ENCODE measurements around the gene MRPS17.

Gene MRPS17

DNA sequence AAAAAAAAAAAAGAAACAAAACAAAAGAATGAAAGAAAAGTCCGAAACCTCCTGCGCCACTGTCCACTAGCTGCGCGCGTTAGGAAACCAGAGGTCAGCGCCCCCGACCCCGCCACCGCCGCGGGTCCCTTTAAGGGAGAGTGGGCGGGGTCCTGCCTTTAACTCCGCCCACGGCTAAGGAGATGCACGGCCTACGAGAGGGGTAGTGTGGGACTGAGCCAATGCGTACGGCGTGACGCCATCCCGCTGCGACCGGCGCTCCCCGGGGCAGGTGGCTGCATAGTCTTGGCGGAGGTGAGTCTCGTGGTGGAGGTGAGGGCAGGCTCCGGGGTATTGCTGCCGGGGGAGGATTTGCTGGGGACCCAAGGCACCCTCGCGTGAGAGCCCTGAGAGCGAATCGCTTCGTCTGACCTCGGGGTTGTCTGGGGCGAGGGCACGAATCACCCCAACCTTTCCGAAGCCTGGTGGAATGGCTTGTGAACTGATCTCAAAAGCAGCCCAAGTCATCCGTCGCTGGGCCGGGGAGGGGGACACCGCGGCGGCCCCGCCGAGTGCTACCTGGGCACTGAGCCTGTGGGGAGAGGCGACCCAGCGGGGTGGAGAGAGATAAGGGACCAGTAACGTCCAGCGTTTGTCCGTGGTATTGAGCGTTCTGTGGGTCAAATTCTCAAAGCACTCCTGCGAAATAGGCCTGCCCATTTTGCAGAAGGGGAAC lies at the start of gene MRPS17:
Gene MRPS17, plus strand, starts transcription at position 241 of the 715 bp plus-strand sequence. CDS start 1,319 bp downstream, outside the sequence.
- H3K9me3 ChIP-seq (ENCODE audit: control insufficient read depth, low read length) = no peaks in the 10 kb centered on the region
- H3K36me3 ChIP-seq (ENCODE audit: control insufficient read depth, insufficient read depth, low read length) = no peaks in the 10 kb centered on the region
- no peaks in the 10 kb centered on the region for H3K27me3 ChIP-seq (ENCODE audit: control insufficient read depth, insufficient read depth, low read length)
- H3K4me3 ChIP-seq (ENCODE audit: low read depth, low read length) = peak within 1 kb of the TSS; percentile 95
- no peaks in the 10 kb centered on the region for H3K4me1 ChIP-seq
- H2AFZ ChIP-seq = peak within 1 kb of the TSS; percentile 97
- TF ChIP-seq, protein P1, sequence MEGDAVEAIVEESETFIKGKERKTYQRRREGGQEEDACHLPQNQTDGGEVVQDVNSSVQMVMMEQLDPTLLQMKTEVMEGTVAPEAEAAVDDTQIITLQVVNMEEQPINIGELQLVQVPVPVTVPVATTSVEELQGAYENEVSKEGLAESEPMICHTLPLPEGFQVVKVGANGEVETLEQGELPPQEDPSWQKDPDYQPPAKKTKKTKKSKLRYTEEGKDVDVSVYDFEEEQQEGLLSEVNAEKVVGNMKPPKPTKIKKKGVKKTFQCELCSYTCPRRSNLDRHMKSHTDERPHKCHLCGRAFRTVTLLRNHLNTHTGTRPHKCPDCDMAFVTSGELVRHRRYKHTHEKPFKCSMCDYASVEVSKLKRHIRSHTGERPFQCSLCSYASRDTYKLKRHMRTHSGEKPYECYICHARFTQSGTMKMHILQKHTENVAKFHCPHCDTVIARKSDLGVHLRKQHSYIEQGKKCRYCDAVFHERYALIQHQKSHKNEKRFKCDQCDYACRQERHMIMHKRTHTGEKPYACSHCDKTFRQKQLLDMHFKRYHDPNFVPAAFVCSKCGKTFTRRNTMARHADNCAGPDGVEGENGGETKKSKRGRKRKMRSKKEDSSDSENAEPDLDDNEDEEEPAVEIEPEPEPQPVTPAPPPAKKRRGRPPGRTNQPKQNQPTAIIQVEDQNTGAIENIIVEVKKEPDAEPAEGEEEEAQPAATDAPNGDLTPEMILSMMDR (IDR thresholded peaks at IDR 0.05) = no peak
- no peaks in the 10 kb centered on the region for H3K79me2 ChIP-seq
- H3K27ac ChIP-seq = peak within 1 kb of the TSS; percentile 74
- peak within 1 kb of the TSS; percentile 1 for H3K9ac ChIP-seq
- peak within 1 kb of the TSS; percentile 79 for H3K4me2 ChIP-seq (ENCODE audit: low read length)

DNA sequence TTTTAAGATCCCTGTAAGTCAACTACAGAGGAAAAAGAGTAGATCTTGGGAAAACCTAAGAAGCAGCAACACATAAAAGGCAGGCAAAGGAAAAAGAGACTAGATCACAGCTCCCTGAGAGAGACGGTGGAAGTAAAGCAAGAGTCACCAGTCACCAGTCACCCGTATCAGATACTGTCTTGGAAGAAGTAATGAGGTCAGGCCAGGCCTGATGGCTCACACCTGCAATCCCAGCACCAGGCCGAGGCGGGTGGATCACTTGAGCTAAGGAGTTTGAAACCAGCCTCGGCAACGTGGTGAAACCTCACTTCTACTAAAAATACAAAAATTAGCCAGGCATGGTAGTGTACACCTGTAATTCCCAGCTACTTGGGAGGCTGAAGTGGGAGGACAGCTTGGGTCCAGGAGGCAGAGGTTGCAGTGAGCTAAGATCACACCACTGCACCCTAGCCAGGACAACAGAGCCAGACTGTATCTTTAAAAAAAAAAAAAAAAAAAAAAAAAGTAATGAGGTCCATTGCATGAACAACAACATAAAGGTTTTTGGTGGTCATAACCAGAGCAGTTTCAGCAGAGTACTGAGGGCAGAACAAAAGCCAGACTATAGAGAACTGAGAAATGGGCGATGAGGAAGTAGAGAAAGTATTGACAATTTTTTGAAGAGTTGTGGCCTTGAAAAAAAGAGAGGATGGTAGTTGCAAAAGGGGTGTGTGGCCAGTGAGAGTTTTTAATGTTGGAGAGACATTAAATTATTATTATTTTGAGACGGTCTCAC lies 47.5 kb upstream of the MRPS17 start:
- Histone ChIP-seq H2AFZ (no peak overlapping the region), H3K4me1 (no peaks in the 10 kb centered on the region)
- TF ChIP-seq, protein P1 (IDR thresholded peaks at IDR 0.05) = no peak

DNA sequence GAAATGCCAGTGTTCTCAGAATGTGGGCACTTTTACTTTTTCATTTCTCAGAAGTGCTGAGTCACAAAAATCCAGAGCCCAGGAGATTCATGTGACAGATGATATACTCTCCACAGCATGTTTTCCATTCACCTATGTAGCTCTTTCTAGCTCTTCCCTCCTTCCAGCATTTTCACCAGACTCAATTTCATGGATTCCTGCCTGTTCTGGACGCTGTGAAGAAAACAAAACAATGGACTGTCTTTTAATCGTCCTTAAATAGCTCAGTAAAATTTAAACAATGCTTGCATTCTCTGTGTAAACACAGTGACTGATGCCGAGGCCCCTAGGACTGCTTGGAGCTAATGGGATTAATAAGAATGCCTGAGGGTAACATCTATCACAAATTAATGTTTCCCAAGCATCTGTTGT lies 38.9 kb upstream of the MRPS17 start:
- Histone ChIP-seq H2AFZ (no peak overlapping the region), H3K9ac (no peak overlapping the region), H3K27ac (no peak overlapping the region), H3K27me3 (ENCODE audit: control insufficient read depth, insufficient read depth, low read length) (no peaks in the 10 kb centered on the region), H3K4me3 (ENCODE audit: low read depth, low read length) (no peak overlapping the region), H3K9me3 (ENCODE audit: control insufficient read depth, low read length) (no peaks in the 10 kb centered on the region), H3K4me1 (no peaks in the 10 kb centered on the region), H3K79me2 (no peaks in the 10 kb centered on the region), H3K4me2 (ENCODE audit: low read length) (no peak overlapping the region), H3K36me3 (ENCODE audit: control insufficient read depth, insufficient read depth, low read length) (no peaks in the 10 kb centered on the region)
- TF ChIP-seq, protein P1 (IDR thresholded peaks at IDR 0.05) = no peak

More for the DNA sequence above, 47.5 kb upstream of the MRPS17 start:
- no peak overlapping the region for H3K27ac ChIP-seq
- no peaks in the 10 kb centered on the region for H3K27me3 ChIP-seq (ENCODE audit: control insufficient read depth, insufficient read depth, low read length)
- H3K9me3 ChIP-seq (ENCODE audit: control insufficient read depth, low read length) = no peaks in the 10 kb centered on the region
- H3K36me3 ChIP-seq (ENCODE audit: control insufficient read depth, insufficient read depth, low read length) = no peaks in the 10 kb centered on the region
- no peak overlapping the region for H3K4me3 ChIP-seq (ENCODE audit: low read depth, low read length)
- no peak overlapping the region for H3K9ac ChIP-seq
- no peaks in the 10 kb centered on the region for H3K79me2 ChIP-seq
- no peak overlapping the region for H3K4me2 ChIP-seq (ENCODE audit: low read length)

DNA sequence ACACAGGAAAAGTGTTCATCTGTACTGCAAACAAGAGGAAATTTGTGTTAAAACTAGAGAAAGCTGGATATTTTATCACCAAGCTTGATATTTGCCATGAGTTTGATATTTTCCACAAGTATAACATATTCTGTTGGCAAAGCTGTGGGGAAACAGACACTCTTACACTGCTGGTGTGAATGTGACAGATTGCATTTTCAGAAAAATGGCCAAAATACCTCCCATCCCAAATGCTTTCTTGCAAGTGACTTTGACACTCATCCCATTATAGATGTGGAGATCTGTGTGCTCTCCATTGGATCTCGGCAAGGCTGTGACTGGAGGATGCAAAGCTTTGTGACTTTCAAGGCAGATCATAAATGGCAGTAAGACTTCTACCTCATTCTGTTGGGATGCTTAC lies 33.9 kb upstream of the MRPS17 start:
- H3K4me2 ChIP-seq (ENCODE audit: low read length) = no peak overlapping the region
- no peak overlapping the region for H3K27ac ChIP-seq
- no peak overlapping the region for H3K4me3 ChIP-seq (ENCODE audit: low read depth, low read length)
- H3K36me3 ChIP-seq (ENCODE audit: control insufficient read depth, insufficient read depth, low read length) = no peaks in the 10 kb centered on the region
- H3K9me3 ChIP-seq (ENCODE audit: control insufficient read depth, low read length) = no peaks in the 10 kb centered on the region
- H2AFZ ChIP-seq = no peak overlapping the region
- no peak overlapping the region for H3K9ac ChIP-seq
- no peaks in the 10 kb centered on the region for H3K79me2 ChIP-seq
- H3K4me1 ChIP-seq = no peaks in the 10 kb centered on the region
- no peaks in the 10 kb centered on the region for H3K27me3 ChIP-seq (ENCODE audit: control insufficient read depth, insufficient read depth, low read length)
- TF ChIP-seq, protein P1 (IDR thresholded peaks at IDR 0.05) = no peak
